Osteocyte (in vitro differentiated cells): ENCODE results near the gene UBIAD1. TPM values are rescaled to one million over a fixed set of nuclear protein-coding genes. Genes with fewer than 3 reads are reported as not detected.

Experiments
- DNase-seq: peaks from one replicate; pipeline ENCODE4 v3.0.0; 2021; ENCODE audit warnings: mixed read lengths; ENCODE audit not compliant: unreplicated experiment; ENCODE audit errors: extremely low spot score
- H3K27ac Mint-ChIP-seq: one replicate; pipeline ENCODE4 v1.8.0; 2021; ENCODE audit warnings: mild to moderate bottlenecking, mixed read lengths; ENCODE audit not compliant: unreplicated experiment
- H3K27me3 Mint-ChIP-seq: one replicate; pipeline ENCODE4 v1.8.0; 2021; ENCODE audit warnings: mixed read lengths; ENCODE audit not compliant: unreplicated experiment
- H3K36me3 Mint-ChIP-seq: one replicate; pipeline ENCODE4 v1.8.0; 2021; ENCODE audit warnings: mixed read lengths; ENCODE audit not compliant: unreplicated experiment
- H3K4me1 Mint-ChIP-seq: one replicate; pipeline ENCODE4 v1.8.0; 2021; ENCODE audit warnings: mixed read lengths; ENCODE audit not compliant: unreplicated experiment
- H3K4me3 Mint-ChIP-seq: one replicate; pipeline ENCODE4 v1.8.0; 2021; ENCODE audit warnings: mild to moderate bottlenecking, moderate library complexity, mixed read lengths; ENCODE audit not compliant: unreplicated experiment
- H3K9me3 Mint-ChIP-seq: one replicate; pipeline ENCODE4 v1.8.0; 2021; ENCODE audit warnings: mixed read lengths; ENCODE audit not compliant: unreplicated experiment
- CTCF ChIP-seq: fragments of 200-600 bp; sonication (generic); IDR thresholded peaks from 2 replicates; pipeline ENCODE4 v1.5.0; 2021; ENCODE audit warnings: antibody characterized with exemption, mild to moderate bottlenecking, moderate library complexity
- total RNA-seq: library from RNA; stranded (reverse); gene quantifications from 2 replicates; pipeline ENCODE4 v1.2.1, GENCODE V29; 2021

UBIAD1 gene
- total RNA-seq, 1 donor from 2014 or later, result 19.0 TPM

GRCh38 chr1:11281518-11282331 lies 8.7 kb downstream of the UBIAD1 start:
- H3K4me1 Mint-ChIP-seq, result peaks cover 24% of the 10 kb centered on the region
- H3K27ac Mint-ChIP-seq, result peak overlapping the region; percentile 87
- H3K27me3 Mint-ChIP-seq, result no peaks in the 10 kb centered on the region
- no peak overlapping the region for H3K4me3 Mint-ChIP-seq
- H3K36me3 Mint-ChIP-seq, result peaks cover 44% of the 10 kb centered on the region
- no peak for DNase-seq
- peaks cover 3% of the 10 kb centered on the region for H3K9me3 Mint-ChIP-seq
- no peak for TF ChIP-seq CTCF

GRCh38 chr1:11283151-11283550 lies 10.2 kb downstream of the UBIAD1 start:
- TF ChIP-seq CTCF, result no peak
- no peaks in the 10 kb centered on the region for H3K27me3 Mint-ChIP-seq
- no peak overlapping the region for H3K4me3 Mint-ChIP-seq
- peaks cover 28% of the 10 kb centered on the region for H3K4me1 Mint-ChIP-seq
- peaks cover 41% of the 10 kb centered on the region for H3K36me3 Mint-ChIP-seq
- peaks cover 3% of the 10 kb centered on the region for H3K9me3 Mint-ChIP-seq
- H3K27ac Mint-ChIP-seq, result no peak overlapping the region
- DNase-seq, result no peak

GRCh38 chr1:11284784-11285183 lies 11.8 kb downstream of the UBIAD1 start:
- Mint-ChIP-seq H3K27ac (no peak overlapping the region), H3K27me3 (no peaks in the 10 kb centered on the region), H3K9me3 (peaks cover 3% of the 10 kb centered on the region), H3K4me3 (no peak overlapping the region), H3K4me1 (peaks cover 28% of the 10 kb centered on the region), H3K36me3 (peaks cover 39% of the 10 kb centered on the region)
- DNase-seq, result no peak
- TF ChIP-seq CTCF, result no peak

- H3K27ac Mint-ChIP-seq, result peak overlapping the region; percentile 72
Measured at GRCh38 chr1:11285883-11286734, 13.1 kb downstream of the UBIAD1 start.

More at GRCh38 chr1:11285883-11286734, 13.1 kb downstream of the UBIAD1 start:
- no peaks in the 10 kb centered on the region for H3K27me3 Mint-ChIP-seq
- no peak overlapping the region for H3K4me3 Mint-ChIP-seq
- peaks cover 3% of the 10 kb centered on the region for H3K9me3 Mint-ChIP-seq
- peaks cover 28% of the 10 kb centered on the region for H3K36me3 Mint-ChIP-seq
- no peak for DNase-seq
- peak; percentile 54 for TF ChIP-seq CTCF
- H3K4me1 Mint-ChIP-seq, result peaks cover 26% of the 10 kb centered on the region
